ENCODE measurements around the gene LMF1. TPM values are rescaled to one million over a fixed set of nuclear protein-coding genes. Genes with fewer than 3 reads are reported as not detected.

LMF1 gene
- total RNA-seq, 1 donor from 2014 or later = 36.1 TPM

- H3K4me1 Mint-ChIP-seq = no peaks in the 10 kb centered on the region
- ChIA-PET POLR2A (no interaction called here), CTCF (no interaction called here)
- H3K27ac Mint-ChIP-seq = no peak overlapping the region
- DNase-seq (no peak), ATAC-seq (ENCODE audit: low read depth) (no peak)
- intact Hi-C loops (cut with micrococcal nuclease) = no loop called here
- no peak for TF ChIP-seq CTCF (IDR thresholded peaks at IDR 0.05)
- H3K27me3 Mint-ChIP-seq = no peaks in the 10 kb centered on the region
- no peaks in the 10 kb centered on the region for H3K9me3 Mint-ChIP-seq
- H3K36me3 Mint-ChIP-seq (ENCODE audit: low read depth) = peaks cover 35% of the 10 kb centered on the region
- no peak overlapping the region for H3K4me3 Mint-ChIP-seq
Measured at GRCh38 chr16:931626-932500, 38.9 kb downstream of the LMF1 start.

- H3K27ac Mint-ChIP-seq = no peak overlapping the region
- peaks cover 41% of the 10 kb centered on the region for H3K36me3 Mint-ChIP-seq (ENCODE audit: low read depth)
- no peaks in the 10 kb centered on the region for H3K27me3 Mint-ChIP-seq
- ATAC-seq (ENCODE audit: low read depth) (no peak), DNase-seq (no peak)
- no peaks in the 10 kb centered on the region for H3K9me3 Mint-ChIP-seq
- no peaks in the 10 kb centered on the region for H3K4me1 Mint-ChIP-seq
- TF ChIP-seq CTCF (IDR thresholded peaks at IDR 0.05) = no peak
- ChIA-PET POLR2A (no interaction called here), CTCF (no interaction called here)
- no peak overlapping the region for H3K4me3 Mint-ChIP-seq
- intact Hi-C loops (cut with micrococcal nuclease) = no loop called here
Measured at GRCh38 chr16:931171-931570, 39.6 kb downstream of the LMF1 start.

- POLR2A ChIA-PET = no interaction called here
- no peak for DNase-seq
- intact Hi-C loops (cut with micrococcal nuclease) = no loop called here
- no peaks in the 10 kb centered on the region for H3K4me1 Mint-ChIP-seq
- H3K27me3 Mint-ChIP-seq = no peaks in the 10 kb centered on the region
- no peak overlapping the region for H3K27ac Mint-ChIP-seq
- H3K36me3 Mint-ChIP-seq (ENCODE audit: low read depth) = peaks cover 43% of the 10 kb centered on the region
- no peak for TF ChIP-seq CTCF (IDR thresholded peaks at IDR 0.05)
- CTCF ChIA-PET = no interaction called here
- H3K9me3 Mint-ChIP-seq = no peaks in the 10 kb centered on the region
- ATAC-seq (ENCODE audit: low read depth) = no peak
- no peak overlapping the region for H3K4me3 Mint-ChIP-seq
Measured at GRCh38 chr16:930511-930910, 40.3 kb downstream of the LMF1 start.

GRCh38 chr16:930076-930475 is 40.7 kb downstream of the LMF1 start:
- H3K27me3 Mint-ChIP-seq = no peaks in the 10 kb centered on the region
- H3K4me3 Mint-ChIP-seq = no peak overlapping the region
- POLR2A ChIA-PET = no interaction called here
- no peak for TF ChIP-seq CTCF (IDR thresholded peaks at IDR 0.05)
- no peak for DNase-seq
- CTCF ChIA-PET = no interaction called here
- peaks cover 44% of the 10 kb centered on the region for H3K36me3 Mint-ChIP-seq (ENCODE audit: low read depth)
- no peaks in the 10 kb centered on the region for H3K9me3 Mint-ChIP-seq
- no peak overlapping the region for H3K27ac Mint-ChIP-seq
- intact Hi-C loops (cut with micrococcal nuclease) = no loop called here
- no peaks in the 10 kb centered on the region for H3K4me1 Mint-ChIP-seq
- no peak for ATAC-seq (ENCODE audit: low read depth)

GRCh38 chr16:929227-930073 is 41.3 kb downstream of the LMF1 start:
- ChIA-PET POLR2A (no interaction called here), CTCF (no interaction called here)
- H3K27me3 Mint-ChIP-seq = no peaks in the 10 kb centered on the region
- H3K9me3 Mint-ChIP-seq = no peaks in the 10 kb centered on the region
- DNase-seq (no peak), ATAC-seq (ENCODE audit: low read depth) (no peak)
- intact Hi-C loops (cut with micrococcal nuclease) = no loop called here
- no peaks in the 10 kb centered on the region for H3K4me1 Mint-ChIP-seq
- H3K4me3 Mint-ChIP-seq = no peak overlapping the region
- no peak for TF ChIP-seq CTCF (IDR thresholded peaks at IDR 0.05)
- peaks cover 51% of the 10 kb centered on the region for H3K36me3 Mint-ChIP-seq (ENCODE audit: low read depth)
- no peak overlapping the region for H3K27ac Mint-ChIP-seq
